Lung (tissue), 12 donors: ENCODE data around the gene ANKZF1. TPM values are rescaled to one million over a fixed set of nuclear protein-coding genes. Genes with fewer than 3 reads are reported as not detected.

Experiments
- ATAC-seq: fragments of 200-7000 bp; cut with Tn5 transposase; one replicate; pipeline ENCODE4 v1.9.1; 2020; ENCODE audit warnings: moderate number of reproducible peaks; ENCODE audit not compliant: insufficient read depth, low FRiP score
- DNase-seq, 3 donors: peaks; one replicate each; pipeline ENCODE4 v3.0.0-alpha.2; 2013 to 2017
- H3K27ac ChIP-seq, 2 donors: one replicate each; pipeline ENCODE4 v1.5.1; 2013; ENCODE audit warnings: mild to moderate bottlenecking in 2 of 2, moderate library complexity in 2 of 2, control low read depth in 1 of 2, inconsistent platforms in 1 of 2, low read depth in 1 of 2, low read length in 1 of 2
- H3K27me3 ChIP-seq, 3 donors: one replicate each; pipeline ENCODE4 v1.5.1; 2013; ENCODE audit warnings: low read length in 2 of 3; ENCODE audit not compliant: control insufficient read depth in 3 of 3, insufficient read depth in 3 of 3
- H3K36me3 ChIP-seq, 4 donors: one replicate each; pipeline ENCODE4 v1.5.1; 2013; ENCODE audit warnings: low read length in 4 of 4, mild to moderate bottlenecking in 1 of 4, moderate library complexity in 1 of 4; ENCODE audit not compliant: control insufficient read depth in 4 of 4, insufficient read depth in 4 of 4
- H3K4me1 ChIP-seq, 5 donors: one replicate each; pipeline ENCODE4 v1.5.1; 2013; ENCODE audit warnings: low read length in 5 of 5, mild to moderate bottlenecking in 2 of 5, moderate library complexity in 1 of 5; ENCODE audit not compliant: control insufficient read depth in 5 of 5, insufficient read depth in 5 of 5
- H3K4me3 ChIP-seq: one replicate; pipeline ENCODE4 v1.5.1; 2013; ENCODE audit warnings: mild to moderate bottlenecking, control low read depth, moderate library complexity
- H3K9ac ChIP-seq, 2 donors: one replicate each; pipeline ENCODE4 v1.5.1; 2013; ENCODE audit warnings: low read length in 2 of 2, control low read depth in 1 of 2; ENCODE audit not compliant: insufficient read depth in 1 of 2
- H3K9me3 ChIP-seq, 4 donors: one replicate each; pipeline ENCODE4 v1.5.1; 2013; ENCODE audit warnings: low read length in 3 of 4, mild to moderate bottlenecking in 1 of 4, moderate library complexity in 1 of 4; ENCODE audit not compliant: control insufficient read depth in 4 of 4, insufficient read depth in 3 of 4
- CTCF ChIP-seq: IDR thresholded peaks from 2 replicates; pipeline ENCODE4 v1.5.1; 2012; ENCODE audit warnings: mild to moderate bottlenecking; ENCODE audit errors: control extremely low read depth, extremely low read depth
- WGBS, 2 donors: extraction: QIAGEN DNeasy Blood & Tissue Kit; methylation state at CpG; one replicate each; pipeline ENCODE4 v1.1.7; 2013; 5-methylcytosine and 5-hydroxymethylcytosine counted together
- polyA plus RNA-seq, 2 donors: library from polyadenylated mRNA; stranded (reverse); fragments of 200-250 nt; gene quantifications; one replicate each; pipeline ENCODE4 v1.2.1, GENCODE V29; 2013
- total RNA-seq, 2 donors: library from RNA; depleted of rRNA in 1 of 2; stranded (reverse); fragments of >200 nt in 1 of 2; gene quantifications; one replicate each; pipeline ENCODE4 v1.2.1, GENCODE V29; 2014 to 2021
- donor health status: control.
- donor health status: control.
- donor health status: Bipolar disorder and iron deficiency.
- donor health status: healthy.
- donor health status: DM: yes; HTN: yes; CAD: no.

Gene ANKZF1
- total and polyA plus RNA-seq, 4 donors, result 22.3 to 101 (median 34.2) TPM

- H3K9ac ChIP-seq, result no peak overlapping the region
- H3K9me3 ChIP-seq, result no peaks in the 10 kb centered on the region
Measured at GRCh38 chr2:219252570-219252899, 22.9 kb downstream of the ANKZF1 start.

GRCh38 chr2:219252900-219253752 lies 23.5 kb downstream of the ANKZF1 start, which contains the start of gene TUBA4B:
Gene TUBA4B, plus strand, starts transcription at chr2:219253243. Its CDS starts 165 bp downstream, at chr2:219253408.
- Histone ChIP-seq H3K36me3 (peaks cover 0 to 9% (median 3%) of the 10 kb centered on the region in 4 donors), H3K27me3 (peaks cover 0 to 43% (median 35%) of the 10 kb centered on the region in 3 donors), H3K4me1 (peaks cover 0 to 37% (median 32%) of the 10 kb centered on the region in 5 donors), H3K4me3 (peak within 1 kb of the TSS; percentile 48), H3K9me3 (no peaks in the 10 kb centered on the region), H3K9ac (peak within 1 kb of the TSS in 1 of 2 donors; percentile 13), H3K27ac (peak within 1 kb of the TSS; percentile 84 to 94)
- ATAC-seq (peak; percentile 10), DNase-seq (peak in 1 of 3 donors; percentile 13)
- no peak for TF ChIP-seq CTCF
- WGBS, 2 donors, result 1 to 3% methylated on average over 49 of the region's 49 CpGs

More at GRCh38 chr2:219252570-219252899, 22.9 kb downstream of the ANKZF1 start:
- Histone ChIP-seq H3K36me3 (peaks cover 0 to 12% (median 7%) of the 10 kb centered on the region in 4 donors), H3K27me3 (peaks cover 0 to 43% (median 35%) of the 10 kb centered on the region in 3 donors), H3K4me1 (peaks cover 0 to 37% (median 35%) of the 10 kb centered on the region in 5 donors), H3K4me3 (peak overlapping the region; percentile 48), H3K27ac (peak overlapping the region; percentile 81 to 94)
- TF ChIP-seq CTCF, result no peak
- DNase-seq (no peak), ATAC-seq (no peak)
- 5 to 13% methylated on average over 9 of the region's 9 CpGs for WGBS, 2 donors

- Histone ChIP-seq H3K9ac (peak within 1 kb of the TSS in 1 of 2 donors; percentile 13), H3K36me3 (peaks cover 0 to 7% (median 0%) of the 10 kb centered on the region in 4 donors), H3K4me1 (peaks cover 0 to 34% (median 23%) of the 10 kb centered on the region in 5 donors)
Measured at GRCh38 chr2:219253753-219254589, 24.4 kb downstream of the ANKZF1 start, which contains the start of gene TUBA4A. Gene TUBA4A, minus strand, starts transcription at chr2:219253918. Its CDS starts 60 bp downstream, at chr2:219253858.

More at GRCh38 chr2:219253753-219254589, 24.4 kb downstream of the ANKZF1 start, which contains the start of gene TUBA4A:
- H3K27ac ChIP-seq, result peak within 1 kb of the TSS; percentile 84 to 94
- peak; percentile 89 for ATAC-seq
- 0 to 1% methylated on average over 74 to 76 of the region's 76 CpGs for WGBS, 2 donors
- peak; percentile 36 to 67 (median 62) for DNase-seq
- peak within 1 kb of the TSS; percentile 48 for H3K4me3 ChIP-seq
- H3K27me3 ChIP-seq, result peaks cover 0 to 48% (median 38%) of the 10 kb centered on the region in 3 donors
- TF ChIP-seq CTCF, result no peak
- no peaks in the 10 kb centered on the region for H3K9me3 ChIP-seq
